ENCODE data around the gene CCDC57. TPM values are rescaled to one million over a fixed set of nuclear protein-coding genes. Genes with fewer than 3 reads are reported as not detected.
"Not testable (repeated sequence)": the region's sequence is repeated elsewhere in the genome, so short reads cannot be mapped to it uniquely, and the experiment has no call there.

CCDC57 gene
- polyA plus RNA-seq, 4 donors, result 33.4 to 79.9 (median 43.5) TPM

GRCh38 chr17:82226146-82226808 is 13.6 kb upstream of the CCDC57 start:
- DNase-seq (ENCODE audit: low read depth in 4 of 4, low spot score in 3 of 4), result no peak

- DNase-seq (ENCODE audit: low read depth in 4 of 4, low spot score in 3 of 4), result no peak
Measured at GRCh38 chr17:82225368-82226029, 12.9 kb upstream of the CCDC57 start.

GRCh38 chr17:82224666-82225065 is 12.0 kb upstream of the CCDC57 start:
- DNase-seq (ENCODE audit: low read depth in 4 of 4, low spot score in 3 of 4), result no peak

- DNase-seq (ENCODE audit: low read depth in 4 of 4, low spot score in 3 of 4), result no peak
Measured at GRCh38 chr17:82223517-82223916, 10.9 kb upstream of the CCDC57 start.

GRCh38 chr17:82222816-82223215 is 10.2 kb upstream of the CCDC57 start:
- no peak for DNase-seq (ENCODE audit: low read depth in 4 of 4, low spot score in 3 of 4)

- DNase-seq (ENCODE audit: low read depth in 4 of 4, low spot score in 3 of 4), result no peak
Measured at GRCh38 chr17:82221341-82221902, 8.8 kb upstream of the CCDC57 start.

GRCh38 chr17:82219753-82220709 is 7.4 kb upstream of the CCDC57 start:
- no peak for DNase-seq (ENCODE audit: low read depth in 4 of 4, low spot score in 3 of 4)

- DNase-seq (ENCODE audit: low read depth in 4 of 4, low spot score in 3 of 4), result no peak
Measured at GRCh38 chr17:82219083-82219482, 6.4 kb upstream of the CCDC57 start.

- DNase-seq (ENCODE audit: low read depth in 4 of 4, low spot score in 3 of 4), result no peak
Measured at GRCh38 chr17:82218349-82219075, 5.9 kb upstream of the CCDC57 start.

- DNase-seq (ENCODE audit: low read depth in 4 of 4, low spot score in 3 of 4), result no peak
Measured at GRCh38 chr17:82217530-82218204, 5.0 kb upstream of the CCDC57 start.

- DNase-seq (ENCODE audit: low read depth in 4 of 4, low spot score in 3 of 4), result no peak
Measured at GRCh38 chr17:82217120-82217529, 4.5 kb upstream of the CCDC57 start.

GRCh38 chr17:82216301-82217119 is 3.9 kb upstream of the CCDC57 start:
- no peak for DNase-seq (ENCODE audit: low read depth in 4 of 4, low spot score in 3 of 4)

GRCh38 chr17:82215972-82216300 is 3.3 kb upstream of the CCDC57 start:
- DNase-seq (ENCODE audit: low read depth in 4 of 4, low spot score in 3 of 4), result no peak

- DNase-seq (ENCODE audit: low read depth in 4 of 4, low spot score in 3 of 4), result no peak
Measured at GRCh38 chr17:82215095-82215971, 2.7 kb upstream of the CCDC57 start.

- no peak for DNase-seq (ENCODE audit: low read depth in 4 of 4, low spot score in 3 of 4)
Measured at GRCh38 chr17:82214012-82214628, 1.5 kb upstream of the CCDC57 start.

GRCh38 chr17:82213251-82214011 is 789 bp upstream of the CCDC57 start:
- DNase-seq (ENCODE audit: low read depth in 4 of 4, low spot score in 3 of 4), result no peak

- DNase-seq (ENCODE audit: low read depth in 4 of 4, low spot score in 3 of 4), result not testable (repeated sequence)
Measured at GRCh38 chr17:82210655-82211054, 2.0 kb downstream of the CCDC57 start.

Measured in left renal pelvis (tissue), 4 donors.